ENCODE measurements around the gene MB. TPM values are rescaled to one million over a fixed set of nuclear protein-coding genes. Genes with fewer than 3 reads are reported as not detected.

MB gene
- polyA plus RNA-seq, 1 donor, result 7.2 TPM

GRCh38 chr22:35589071-35589755 is 27.9 kb downstream of the MB start:
- H3K4me1 ChIP-seq (ENCODE audit: control insufficient read depth, insufficient read depth, low read length), result no peaks in the 10 kb centered on the region
- H3K27me3 ChIP-seq (ENCODE audit: control insufficient read depth, insufficient read depth, low read length), result no peaks in the 10 kb centered on the region
- H3K36me3 ChIP-seq (ENCODE audit: control insufficient read depth, insufficient read depth, low read length), result no peaks in the 10 kb centered on the region
- WGBS (ENCODE audit: insufficient coverage, low lambda C conversion rate), result no CpG with 5 or more reads among the region's 11 CpGs
- H3K27ac ChIP-seq (ENCODE audit: low read length), result no peak overlapping the region
- no peak for DNase-seq
- H3K9me3 ChIP-seq (ENCODE audit: control insufficient read depth, low read depth, low read length), result peaks cover under 1% of the 10 kb centered on the region
- H3K4me3 ChIP-seq (ENCODE audit: low read length), result no peak overlapping the region

- Histone ChIP-seq H3K27me3 (ENCODE audit: control insufficient read depth, insufficient read depth, low read length) (no peaks in the 10 kb centered on the region), H3K4me3 (ENCODE audit: low read length) (no peak overlapping the region), H3K27ac (ENCODE audit: low read length) (no peak overlapping the region), H3K36me3 (ENCODE audit: control insufficient read depth, insufficient read depth, low read length) (no peaks in the 10 kb centered on the region), H3K9me3 (ENCODE audit: control insufficient read depth, low read depth, low read length) (no peaks in the 10 kb centered on the region), H3K4me1 (ENCODE audit: control insufficient read depth, insufficient read depth, low read length) (no peaks in the 10 kb centered on the region)
- WGBS (ENCODE audit: insufficient coverage, low lambda C conversion rate), result 80% methylated on average over 1 of the region's 5 CpGs
- DNase-seq, result no peak
Observed at GRCh38 chr22:35587896-35588295, 29.2 kb downstream of the MB start.

GRCh38 chr22:35587447-35587870 is 29.7 kb downstream of the MB start:
- Histone ChIP-seq H3K27me3 (ENCODE audit: control insufficient read depth, insufficient read depth, low read length) (no peaks in the 10 kb centered on the region), H3K4me1 (ENCODE audit: control insufficient read depth, insufficient read depth, low read length) (no peaks in the 10 kb centered on the region), H3K36me3 (ENCODE audit: control insufficient read depth, insufficient read depth, low read length) (no peaks in the 10 kb centered on the region), H3K4me3 (ENCODE audit: low read length) (no peak overlapping the region), H3K9me3 (ENCODE audit: control insufficient read depth, low read depth, low read length) (no peaks in the 10 kb centered on the region), H3K27ac (ENCODE audit: low read length) (no peak overlapping the region)
- no peak for DNase-seq
- no CpG with 5 or more reads among the region's 6 CpGs for whole genome bisulfite sequencing (ENCODE audit: insufficient coverage, low lambda C conversion rate)

DNA sequence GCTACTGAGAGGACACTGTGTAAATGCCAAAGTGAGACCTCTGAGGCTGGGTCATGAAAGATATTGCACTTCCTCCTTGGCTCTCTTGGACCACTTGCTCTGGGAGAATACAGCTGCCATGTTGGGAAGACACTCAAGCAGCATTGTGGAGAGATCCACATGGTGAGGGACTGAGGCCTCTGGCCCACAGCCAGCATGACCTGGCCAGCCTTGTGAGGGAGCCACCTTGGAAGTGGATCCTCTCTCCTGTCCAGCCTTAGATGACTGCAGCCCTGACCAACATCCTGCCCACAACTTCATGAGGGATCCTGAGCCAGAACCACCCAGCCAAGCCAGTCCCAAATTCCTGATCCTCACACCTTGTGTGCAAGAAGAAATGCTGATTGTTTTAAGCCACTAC is 30.4 kb downstream of the MB start:
- H3K4me1 ChIP-seq (ENCODE audit: control insufficient read depth, insufficient read depth, low read length), result no peaks in the 10 kb centered on the region
- no peaks in the 10 kb centered on the region for H3K36me3 ChIP-seq (ENCODE audit: control insufficient read depth, insufficient read depth, low read length)
- no peaks in the 10 kb centered on the region for H3K9me3 ChIP-seq (ENCODE audit: control insufficient read depth, low read depth, low read length)
- no peaks in the 10 kb centered on the region for H3K27me3 ChIP-seq (ENCODE audit: control insufficient read depth, insufficient read depth, low read length)
- no peak overlapping the region for H3K27ac ChIP-seq (ENCODE audit: low read length)
- DNase-seq, result no peak
- no peak overlapping the region for H3K4me3 ChIP-seq (ENCODE audit: low read length)

DNA sequence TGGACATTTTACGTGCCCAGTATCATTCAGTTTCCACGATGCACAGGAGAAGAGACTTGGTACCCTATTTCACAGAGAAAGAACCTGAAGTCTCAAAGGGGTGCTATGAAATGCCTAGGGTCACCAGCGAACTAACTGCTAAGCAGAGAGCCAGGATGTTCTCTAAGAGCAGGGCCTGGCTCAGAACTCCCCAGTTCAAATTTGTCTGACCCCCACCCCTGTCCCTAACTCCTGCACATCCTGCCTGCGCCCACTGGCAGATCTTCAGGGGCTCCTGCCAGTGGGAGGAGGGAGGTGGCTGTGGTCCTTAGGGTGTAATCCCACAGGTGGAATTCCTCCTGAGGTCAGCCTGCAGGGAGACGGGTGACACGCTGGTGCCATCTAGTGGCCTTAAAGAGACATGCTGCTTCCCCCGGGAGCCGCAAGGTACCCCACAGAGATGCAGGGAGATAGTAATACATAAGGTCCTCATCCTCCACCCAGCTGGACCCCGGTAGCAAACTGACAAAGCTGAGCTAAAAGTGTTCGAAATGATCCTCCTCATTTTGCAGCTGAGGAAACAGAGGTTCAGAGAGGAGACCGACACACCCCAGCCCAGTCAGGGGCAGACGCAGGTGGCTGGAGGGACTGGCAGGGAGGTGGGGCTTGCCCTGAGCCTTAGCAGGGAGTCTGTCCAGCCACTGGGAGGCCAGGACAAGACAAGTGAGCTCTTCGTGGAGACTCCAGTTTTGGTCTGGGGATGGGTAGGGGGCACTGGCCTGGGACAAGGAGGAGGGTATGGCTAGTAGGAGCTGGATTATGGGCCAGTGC is 34.1 kb downstream of the MB start:
- H3K36me3 ChIP-seq (ENCODE audit: control insufficient read depth, insufficient read depth, low read length), result no peaks in the 10 kb centered on the region
- no peak overlapping the region for H3K4me3 ChIP-seq (ENCODE audit: low read length)
- H3K27ac ChIP-seq (ENCODE audit: low read length), result no peak overlapping the region
- peaks cover 3% of the 10 kb centered on the region for H3K9me3 ChIP-seq (ENCODE audit: control insufficient read depth, low read depth, low read length)
- peak; percentile 45 to 51 for DNase-seq
- no peaks in the 10 kb centered on the region for H3K27me3 ChIP-seq (ENCODE audit: control insufficient read depth, insufficient read depth, low read length)
- no peaks in the 10 kb centered on the region for H3K4me1 ChIP-seq (ENCODE audit: control insufficient read depth, insufficient read depth, low read length)
- no CpG with 5 or more reads among the region's 13 CpGs for WGBS (ENCODE audit: insufficient coverage, low lambda C conversion rate)

- H3K9me3 ChIP-seq (ENCODE audit: control insufficient read depth, low read depth, low read length), result peaks cover 5% of the 10 kb centered on the region
- H3K4me1 ChIP-seq (ENCODE audit: control insufficient read depth, insufficient read depth, low read length), result no peaks in the 10 kb centered on the region
- H3K27me3 ChIP-seq (ENCODE audit: control insufficient read depth, insufficient read depth, low read length), result no peaks in the 10 kb centered on the region
- no peaks in the 10 kb centered on the region for H3K36me3 ChIP-seq (ENCODE audit: control insufficient read depth, insufficient read depth, low read length)
- no peak for DNase-seq
- no CpG with 5 or more reads among the region's 11 CpGs for WGBS (ENCODE audit: insufficient coverage, low lambda C conversion rate)
- H3K4me3 ChIP-seq (ENCODE audit: low read length), result no peak overlapping the region
- H3K27ac ChIP-seq (ENCODE audit: low read length), result no peak overlapping the region
Observed at GRCh38 chr22:35582218-35582860, 34.8 kb downstream of the MB start.

- no peaks in the 10 kb centered on the region for H3K27me3 ChIP-seq (ENCODE audit: control insufficient read depth, insufficient read depth, low read length)
- peaks cover 5% of the 10 kb centered on the region for H3K9me3 ChIP-seq (ENCODE audit: control insufficient read depth, low read depth, low read length)
- DNase-seq, result no peak
- H3K27ac ChIP-seq (ENCODE audit: low read length), result no peak overlapping the region
- H3K4me3 ChIP-seq (ENCODE audit: low read length), result no peak overlapping the region
- no peaks in the 10 kb centered on the region for H3K4me1 ChIP-seq (ENCODE audit: control insufficient read depth, insufficient read depth, low read length)
- no peaks in the 10 kb centered on the region for H3K36me3 ChIP-seq (ENCODE audit: control insufficient read depth, insufficient read depth, low read length)
- 17% methylated on average over 1 of the region's 5 CpGs for WGBS (ENCODE audit: insufficient coverage, low lambda C conversion rate)
Observed at GRCh38 chr22:35581023-35581413, 36.1 kb downstream of the MB start.

GRCh38 chr22:35580351-35581022 is 36.6 kb downstream of the MB start:
- no peak for DNase-seq
- Histone ChIP-seq H3K27me3 (ENCODE audit: control insufficient read depth, insufficient read depth, low read length) (no peaks in the 10 kb centered on the region), H3K27ac (ENCODE audit: low read length) (no peak overlapping the region), H3K36me3 (ENCODE audit: control insufficient read depth, insufficient read depth, low read length) (no peaks in the 10 kb centered on the region), H3K4me1 (ENCODE audit: control insufficient read depth, insufficient read depth, low read length) (no peaks in the 10 kb centered on the region), H3K4me3 (ENCODE audit: low read length) (no peak overlapping the region), H3K9me3 (ENCODE audit: control insufficient read depth, low read depth, low read length) (peaks cover 5% of the 10 kb centered on the region)
- WGBS (ENCODE audit: insufficient coverage, low lambda C conversion rate), result no CpG with 5 or more reads among the region's 10 CpGs

GRCh38 chr22:35578836-35579575 is 38.1 kb downstream of the MB start:
- no peaks in the 10 kb centered on the region for H3K36me3 ChIP-seq (ENCODE audit: control insufficient read depth, insufficient read depth, low read length)
- no peak overlapping the region for H3K27ac ChIP-seq (ENCODE audit: low read length)
- H3K9me3 ChIP-seq (ENCODE audit: control insufficient read depth, low read depth, low read length), result peaks cover 5% of the 10 kb centered on the region
- no CpG with 5 or more reads among the region's 19 CpGs for WGBS (ENCODE audit: insufficient coverage, low lambda C conversion rate)
- no peak for DNase-seq
- H3K4me3 ChIP-seq (ENCODE audit: low read length), result no peak overlapping the region
- H3K4me1 ChIP-seq (ENCODE audit: control insufficient read depth, insufficient read depth, low read length), result no peaks in the 10 kb centered on the region
- no peaks in the 10 kb centered on the region for H3K27me3 ChIP-seq (ENCODE audit: control insufficient read depth, insufficient read depth, low read length)

All from large intestine (tissue), 3 donors.